Endothelial cell of umbilical vein (primary cell): ENCODE results near the gene DYNC1H1. TPM values are rescaled to one million over a fixed set of nuclear protein-coding genes. Genes with fewer than 3 reads are reported as not detected.

Experiments used
- BruUV-seq: library from RNA; stranded (reverse); fragments of 400-500 nt; replicated peaks from 2 replicates; lab custom pipeline; 2021; lab: Mats Ljungman, UMichigan
- CTCF ChIA-PET: fragments of 300-600, 350-600 bp; sonication (Branson Sonifier 250); formaldehyde crosslinking; loops from one replicate; lab custom pipeline; 2021; ENCODE audit warnings: antibody characterized with exemption, inconsistent platforms; lab: Charles Lee
- POLR2A ChIA-PET: fragments of 300-600, 350-600 bp; sonication (Branson Sonifier 250); formaldehyde crosslinking; loops from one replicate; lab custom pipeline; 2021; ENCODE audit warnings: antibody characterized with exemption, inconsistent platforms; lab: Charles Lee
- DNase-seq: peaks from one replicate; pipeline ENCODE4 v3.0.0-alpha.2; 2011; ENCODE audit warnings: low read depth, low spot score
- FAIRE-seq: peaks from 2 replicates; lab custom pipeline; 2011; peaks lifted over from hg19 to GRCh38; lab: Jason Lieb, UNC
- H2AFZ ChIP-seq: 2 replicates; pipeline ENCODE4 v1.6.0; 2012; ENCODE audit warnings: low read depth, low read length, control low read depth, inconsistent platforms
- H3K27ac ChIP-seq: 2 replicates; pipeline ENCODE4 v1.5.1; 2011; ENCODE audit warnings: low read depth, mild to moderate bottlenecking, control low read depth, low read length, moderate library complexity; ENCODE audit not compliant: insufficient read depth
- H3K27me3 ChIP-seq, 2 experiments: 2 replicates each; pipeline versions ENCODE4 v1.6.0 to v1.6.1; 2011; ENCODE audit warnings: low read length in 2 of 2, mixed read lengths in 1 of 2; ENCODE audit not compliant: control insufficient read depth in 2 of 2, insufficient read depth in 2 of 2
- H3K36me3 ChIP-seq, 2 experiments: 2 replicates in 1 of 2; 3 replicates in 1 of 2; pipeline ENCODE4 v1.5.1; 2011; ENCODE audit warnings: low read length in 2 of 2, mild to moderate bottlenecking in 1 of 2, moderate library complexity in 1 of 2; ENCODE audit not compliant: control insufficient read depth in 2 of 2, insufficient read depth in 2 of 2; ENCODE audit errors: extremely low read depth in 1 of 2
- H3K4me1 ChIP-seq: 3 replicates; pipeline ENCODE4 v1.5.1; 2011; ENCODE audit warnings: mild to moderate bottlenecking, low read length; ENCODE audit not compliant: control insufficient read depth, insufficient read depth; ENCODE audit errors: extremely low read depth
- H3K4me2 ChIP-seq: 2 replicates; pipeline ENCODE4 v1.6.1; 2011; ENCODE audit warnings: low read length, control low read depth, mixed read lengths; ENCODE audit not compliant: insufficient read depth
- H3K4me3 ChIP-seq, 3 experiments: fragments of 200-600 bp in 1 of 3; sonication (generic), shearing (Covaris generic) in 1 of 3; replicated peaks in 1 of 3; 2 replicates each; pipeline ENCODE4 v1.5.1; 2011 to 2016; ENCODE audit warnings: control low read depth in 3 of 3, low read length in 3 of 3, mild to moderate bottlenecking in 2 of 3, inconsistent platforms in 1 of 3, low read depth in 1 of 3, moderate library complexity in 1 of 3; ENCODE audit not compliant: insufficient read depth in 1 of 3
- H3K79me2 ChIP-seq: 2 replicates; pipeline ENCODE4 v1.6.0; 2012; ENCODE audit warnings: low read length, inconsistent platforms; ENCODE audit not compliant: control insufficient read depth, insufficient read depth
- H3K9ac ChIP-seq: replicated peaks from 2 replicates; pipeline ENCODE3; 2011; ENCODE audit warnings: low read length, control low read depth; ENCODE audit not compliant: insufficient read depth; ENCODE audit errors: extremely low read depth
- H3K9me1 ChIP-seq: replicated peaks from 3 replicates; pipeline ENCODE4 v1.6.0; 2011; ENCODE audit warnings: mild to moderate bottlenecking, low read length; ENCODE audit not compliant: control insufficient read depth, insufficient read depth; ENCODE audit errors: extremely low read depth
- H3K9me3 ChIP-seq: replicated peaks from 2 replicates; pipeline ENCODE4 v1.5.1; 2012; ENCODE audit warnings: low read length, inconsistent platforms; ENCODE audit not compliant: control insufficient read depth, insufficient read depth
- H4K20me1 ChIP-seq: replicated peaks from 2 replicates; pipeline ENCODE3; 2011; ENCODE audit warnings: mild to moderate bottlenecking, low read length; ENCODE audit not compliant: control insufficient read depth, insufficient read depth; ENCODE audit errors: extremely low read depth
- EZH2 ChIP-seq: IDR thresholded peaks from 2 replicates; pipeline ENCODE4 v1.6.1; 2012; ENCODE audit warnings: borderline replicate concordance, low read depth, mild to moderate bottlenecking, moderate library complexity, low read length, inconsistent platforms; ENCODE audit not compliant: severe bottlenecking
- FOS ChIP-seq: IDR thresholded peaks from 2 replicates; pipeline ENCODE4 v1.6.1; 2011; ENCODE audit warnings: mild to moderate bottlenecking, low read length, moderate library complexity, borderline replicate concordance; ENCODE audit not compliant: insufficient read depth
- GATA2 ChIP-seq: IDR thresholded peaks from 2 replicates; pipeline ENCODE4 v1.7.0; 2011; ENCODE audit warnings: low read depth, mild to moderate bottlenecking, moderate library complexity, mixed read lengths, low read length; ENCODE audit not compliant: insufficient read length, insufficient read depth
- JUN ChIP-seq: IDR thresholded peaks from 2 replicates; pipeline ENCODE4 v1.6.1; 2011; ENCODE audit warnings: borderline replicate concordance, low read depth; ENCODE audit not compliant: insufficient read length, insufficient read depth
- MYC ChIP-seq: IDR thresholded peaks from one replicate; pipeline ENCODE4 v1.6.1; 2011; ENCODE audit warnings: mild to moderate bottlenecking, low read depth, low read length
- POLR2A ChIP-seq: IDR thresholded peaks from 2 replicates; pipeline ENCODE4 v1.6.1; 2012; ENCODE audit warnings: low read depth, mild to moderate bottlenecking, control low read depth, low read length
- POLR2AphosphoS5 ChIP-seq: IDR thresholded peaks from 2 replicates; pipeline ENCODE4 v1.6.1; 2012; ENCODE audit warnings: low read depth, mild to moderate bottlenecking, control low read depth, low read length, moderate library complexity; ENCODE audit not compliant: insufficient read depth
- dilution Hi-C: fragments of 300-500 bp; cut with MboI; formaldehyde crosslinking; loops from one replicate; pipeline ENCODE4 v1.15.0; 2019; ENCODE audit warnings: low sequenced_read_pairs; ENCODE audit not compliant: extremely low pct_ligation_motif_present
- intact Hi-C: fragments of 100-400 bp; cut with micrococcal nuclease; formaldehyde crosslinking; loops from one replicate; pipeline ENCODE4 v1.10.0; 2022
- polyA plus RNA-seq, 4 experiments: library from polyadenylated mRNA; depleted of rRNA in 3 of 4; stranded (reverse) in 3 of 4; unstranded in 1 of 4; fragments of >200 nt; gene quantifications; 2 replicates each; pipeline versions ENCODE4 v1.2.1 to v1.2.3, GENCODE V29; 2011 to 2012; ENCODE audit warnings: missing spikeins in 1 of 4
- total RNA-seq: library from RNA; stranded (reverse); gene quantifications from 2 replicates; pipeline ENCODE4 v1.2.3, GENCODE V29; 2021
- TF ChIP-seq, protein P1 (sequence below): IDR thresholded peaks from 2 replicates; pipeline ENCODE4 v1.6.1; 2011; ENCODE audit not compliant: insufficient read depth, insufficient read length
- TF ChIP-seq, protein P2 (sequence below), 2 donors: IDR thresholded peaks; 1 replicate in 1 of 2; 2 replicates in 1 of 2; pipeline ENCODE4 v1.5.1; 2011; ENCODE audit warnings: low read length in 2 of 2, mild to moderate bottlenecking in 2 of 2, moderate library complexity in 2 of 2, control low read depth in 1 of 2, inconsistent platforms in 1 of 2, low read depth in 1 of 2; ENCODE audit not compliant: insufficient read depth in 1 of 2; ENCODE audit errors: extremely low read depth in 1 of 2

DYNC1H1 gene
- total and polyA plus RNA-seq, 2 donors (not counting 3 experiments of a cell fraction or from before 2014, with no cell fraction given) = 254 to 648 TPM

DNA sequence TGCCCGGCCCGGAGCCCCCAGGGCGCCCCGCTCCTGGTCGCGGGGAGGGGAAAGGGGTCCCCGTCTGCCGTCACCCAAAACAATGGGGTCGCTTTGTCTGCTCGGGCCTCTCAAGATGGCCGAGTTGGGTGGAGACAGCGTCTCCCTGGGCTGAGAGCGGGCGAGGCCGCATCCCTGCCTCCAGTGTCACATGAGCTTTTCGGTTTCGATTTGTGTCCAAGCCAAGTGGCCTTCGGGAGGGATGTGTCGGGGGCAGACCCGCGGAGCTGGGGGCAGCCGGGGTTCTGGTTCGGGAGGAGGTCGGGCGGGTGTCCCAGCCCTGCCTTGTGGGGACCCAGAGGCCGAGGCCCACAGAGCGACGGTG, 790 bp downstream of the DYNC1H1 start:
- peak; percentile 72 for FAIRE-seq

DNA sequence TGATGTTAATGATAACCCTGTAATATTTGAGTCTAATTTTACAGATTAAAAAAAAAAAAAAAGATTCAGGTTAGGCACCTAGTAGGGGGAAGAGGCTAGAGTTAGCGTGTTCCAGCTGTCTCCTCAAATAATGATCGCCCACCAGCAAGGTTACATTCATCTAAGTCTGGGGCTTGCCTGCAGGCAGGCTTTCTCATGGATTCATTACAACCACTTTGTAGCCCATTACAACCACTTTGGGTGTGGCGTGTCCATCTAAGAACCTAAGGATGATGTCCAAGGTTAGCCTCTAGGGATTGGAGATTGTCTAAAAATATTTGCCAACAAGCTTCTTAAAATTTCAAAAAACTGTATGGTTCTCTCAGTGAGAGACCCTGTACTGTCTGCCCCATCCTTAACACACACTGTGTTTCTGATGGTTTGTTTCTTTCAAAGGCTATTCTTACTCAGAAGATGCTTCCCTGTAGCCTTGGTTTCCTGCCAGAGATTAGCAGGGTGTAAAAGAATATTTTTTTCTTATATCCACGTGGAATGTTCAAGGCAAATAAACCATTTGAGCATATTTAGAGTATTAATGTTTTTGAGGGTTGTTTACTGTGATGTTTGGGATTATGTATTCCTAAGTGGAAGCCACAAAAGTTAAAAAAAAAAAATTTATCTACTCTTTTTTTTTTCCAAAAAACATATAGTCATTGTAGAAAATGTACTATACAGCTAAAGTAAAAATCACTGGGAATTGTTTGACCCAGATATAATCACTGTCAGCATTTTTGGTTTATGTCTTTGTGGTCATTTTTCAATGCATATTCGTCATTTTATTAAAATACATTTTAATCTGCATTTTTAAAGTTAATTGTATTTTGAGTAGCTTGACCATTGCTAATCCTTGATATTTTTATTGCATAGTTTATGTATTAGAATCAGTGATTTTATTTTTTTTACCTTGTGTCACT, 1.7 kb downstream of the DYNC1H1 start:
- dilution Hi-C loops (no loop called here), intact Hi-C loops (no loop called here)
- POLR2A ChIA-PET = interaction anchor here (1.0 kb wide), 1 partner anchor 18 kb away, joined by 4 read pairs; no protein-coding TSS in a partner anchor
- H3K9ac ChIP-seq = peak overlapping the region; percentile 88
- H3K36me3 ChIP-seq = peaks cover 4 to 5% of the 10 kb centered on the region in 2 experiments
- TF ChIP-seq GATA2 = no peak
- TF ChIP-seq MYC = no peak
- no peak for TF ChIP-seq FOS
- no peak for TF ChIP-seq JUN
- TF ChIP-seq POLR2A = no peak
- no peak for TF ChIP-seq EZH2
- TF ChIP-seq POLR2AphosphoS5 = no peak
- TF ChIP-seq, protein P1, sequence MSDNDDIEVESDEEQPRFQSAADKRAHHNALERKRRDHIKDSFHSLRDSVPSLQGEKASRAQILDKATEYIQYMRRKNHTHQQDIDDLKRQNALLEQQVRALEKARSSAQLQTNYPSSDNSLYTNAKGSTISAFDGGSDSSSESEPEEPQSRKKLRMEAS = no peak
- TF ChIP-seq, protein P2, sequence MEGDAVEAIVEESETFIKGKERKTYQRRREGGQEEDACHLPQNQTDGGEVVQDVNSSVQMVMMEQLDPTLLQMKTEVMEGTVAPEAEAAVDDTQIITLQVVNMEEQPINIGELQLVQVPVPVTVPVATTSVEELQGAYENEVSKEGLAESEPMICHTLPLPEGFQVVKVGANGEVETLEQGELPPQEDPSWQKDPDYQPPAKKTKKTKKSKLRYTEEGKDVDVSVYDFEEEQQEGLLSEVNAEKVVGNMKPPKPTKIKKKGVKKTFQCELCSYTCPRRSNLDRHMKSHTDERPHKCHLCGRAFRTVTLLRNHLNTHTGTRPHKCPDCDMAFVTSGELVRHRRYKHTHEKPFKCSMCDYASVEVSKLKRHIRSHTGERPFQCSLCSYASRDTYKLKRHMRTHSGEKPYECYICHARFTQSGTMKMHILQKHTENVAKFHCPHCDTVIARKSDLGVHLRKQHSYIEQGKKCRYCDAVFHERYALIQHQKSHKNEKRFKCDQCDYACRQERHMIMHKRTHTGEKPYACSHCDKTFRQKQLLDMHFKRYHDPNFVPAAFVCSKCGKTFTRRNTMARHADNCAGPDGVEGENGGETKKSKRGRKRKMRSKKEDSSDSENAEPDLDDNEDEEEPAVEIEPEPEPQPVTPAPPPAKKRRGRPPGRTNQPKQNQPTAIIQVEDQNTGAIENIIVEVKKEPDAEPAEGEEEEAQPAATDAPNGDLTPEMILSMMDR (IDR thresholded peaks at IDR 0.05; ENCODE audit: extremely low read depth in 1 of 2, insufficient read depth in 1 of 2, low read depth in 1 of 2, low read length in 2 of 2) = no peak
- H3K79me2 ChIP-seq = peaks cover 62% of the 10 kb centered on the region
- H3K4me3 ChIP-seq = peak overlapping the region; percentile 75 to 95 (median 90)
- TSS peak; percentile 54 for BruUV-seq
- H4K20me1 ChIP-seq = peaks cover 3% of the 10 kb centered on the region
- peak; percentile 35 for DNase-seq
- H3K9me3 ChIP-seq = no peaks in the 10 kb centered on the region
- CTCF ChIA-PET = interaction anchor here (1.0 to 1.8 kb wide), 3 partner anchors 12 to 259 kb away, joined by 3 to 9 read pairs (median 3); no protein-coding TSS in a partner anchor
- no peak overlapping the region for H2AFZ ChIP-seq
- no peaks in the 10 kb centered on the region for H3K9me1 ChIP-seq
- peak overlapping the region; percentile 64 for H3K27ac ChIP-seq
- no peaks in the 10 kb centered on the region for H3K27me3 ChIP-seq
- H3K4me2 ChIP-seq = peak overlapping the region; percentile 94
- peaks cover 14% of the 10 kb centered on the region for H3K4me1 ChIP-seq
- FAIRE-seq = no peak

More for the DNA sequence above, 790 bp downstream of the DYNC1H1 start:
- TF ChIP-seq MYC (no peak), EZH2 (no peak), POLR2AphosphoS5 (peak; percentile 15), JUN (no peak), FOS (no peak)
- TF ChIP-seq, protein P1 = no peak
- Histone ChIP-seq H4K20me1 (peaks cover 3% of the 10 kb centered on the region), H3K9me1 (no peaks in the 10 kb centered on the region), H3K27me3 (no peaks in the 10 kb centered on the region), H3K79me2 (peaks cover 56% of the 10 kb centered on the region), H3K27ac (peak overlapping the region; percentile 64), H3K36me3 (peaks cover 4 to 5% of the 10 kb centered on the region in 2 experiments), H3K9me3 (no peaks in the 10 kb centered on the region), H3K9ac (peak overlapping the region; percentile 88), H3K4me1 (peaks cover 14% of the 10 kb centered on the region), H3K4me3 (peak overlapping the region; percentile 75 to 95 (median 90)), H2AFZ (peak overlapping the region; percentile 27), H3K4me2 (peak overlapping the region; percentile 94)
- POLR2A ChIA-PET = interaction anchor here (1.0 kb wide), 1 partner anchor 17 kb away, joined by 4 read pairs; no protein-coding TSS in a partner anchor
- peak; percentile 67 for DNase-seq
- intact Hi-C loops (no loop called here), dilution Hi-C loops (no loop called here)
- CTCF ChIA-PET = interaction anchor here (1.0 to 1.8 kb wide), 3 partner anchors 13 to 258 kb away, joined by 3 to 9 read pairs (median 3); no protein-coding TSS in a partner anchor
- no TSS peak for BruUV-seq
